ENCODE results near the gene SLC29A3.

DNA sequence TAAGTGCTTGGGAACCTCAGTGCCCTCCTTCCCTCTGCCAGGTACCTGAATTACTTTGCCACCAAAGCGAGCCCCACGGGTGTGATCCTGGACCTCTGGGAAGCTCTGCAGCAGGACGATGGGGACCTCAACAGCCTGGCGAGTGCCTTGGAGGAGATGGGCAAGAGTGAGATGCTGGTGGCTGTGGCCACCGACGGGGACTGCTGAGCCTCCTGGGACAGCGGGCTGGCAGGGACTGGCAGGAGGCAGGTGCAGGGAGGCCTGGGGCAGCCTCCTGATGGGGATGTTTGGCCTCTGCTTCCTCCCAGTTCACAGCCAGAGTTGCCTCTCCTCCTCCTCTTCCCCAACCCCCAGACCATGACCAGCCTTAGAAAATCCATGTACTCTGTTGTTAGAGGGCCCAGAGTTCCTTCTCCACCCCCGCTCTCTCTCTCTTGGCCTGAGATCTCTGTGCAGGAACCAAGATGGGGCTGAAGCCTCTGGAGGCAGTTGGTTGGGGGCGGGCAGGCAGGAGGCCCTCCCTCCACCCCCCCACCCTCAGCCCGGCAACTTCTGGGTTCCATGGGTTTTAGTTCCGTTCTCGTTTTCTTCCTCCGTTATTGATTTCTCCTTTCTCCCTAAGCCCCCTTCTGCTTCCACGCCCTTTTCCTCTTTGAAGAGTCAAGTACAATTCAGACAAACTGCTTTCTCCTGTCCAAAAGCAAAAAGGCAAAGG, 19.8 kb upstream of the SLC29A3 start:
- TF ChIP-seq, protein P1, sequence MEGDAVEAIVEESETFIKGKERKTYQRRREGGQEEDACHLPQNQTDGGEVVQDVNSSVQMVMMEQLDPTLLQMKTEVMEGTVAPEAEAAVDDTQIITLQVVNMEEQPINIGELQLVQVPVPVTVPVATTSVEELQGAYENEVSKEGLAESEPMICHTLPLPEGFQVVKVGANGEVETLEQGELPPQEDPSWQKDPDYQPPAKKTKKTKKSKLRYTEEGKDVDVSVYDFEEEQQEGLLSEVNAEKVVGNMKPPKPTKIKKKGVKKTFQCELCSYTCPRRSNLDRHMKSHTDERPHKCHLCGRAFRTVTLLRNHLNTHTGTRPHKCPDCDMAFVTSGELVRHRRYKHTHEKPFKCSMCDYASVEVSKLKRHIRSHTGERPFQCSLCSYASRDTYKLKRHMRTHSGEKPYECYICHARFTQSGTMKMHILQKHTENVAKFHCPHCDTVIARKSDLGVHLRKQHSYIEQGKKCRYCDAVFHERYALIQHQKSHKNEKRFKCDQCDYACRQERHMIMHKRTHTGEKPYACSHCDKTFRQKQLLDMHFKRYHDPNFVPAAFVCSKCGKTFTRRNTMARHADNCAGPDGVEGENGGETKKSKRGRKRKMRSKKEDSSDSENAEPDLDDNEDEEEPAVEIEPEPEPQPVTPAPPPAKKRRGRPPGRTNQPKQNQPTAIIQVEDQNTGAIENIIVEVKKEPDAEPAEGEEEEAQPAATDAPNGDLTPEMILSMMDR (conservative IDR thresholded peaks at IDR 0.05; ENCODE audit: low read depth in 2 of 2) = no peak
- TF ChIP-seq REST (IDR thresholded peaks at IDR 0.05; ENCODE audit: unreplicated experiment) = no peak
- no peak for TF ChIP-seq CREB1 (CRISPR knock-in tag; IDR thresholded peaks at IDR 0.05; ENCODE audit: low read depth)
- TF ChIP-seq POLR2AphosphoS5 (IDR thresholded peaks at IDR 0.05; ENCODE audit: low read depth) = no peak
- no peak for TF ChIP-seq EZH2 (IDR thresholded peaks at IDR 0.05; ENCODE audit: low read depth, unreplicated experiment)
- TF ChIP-seq, protein P2, sequence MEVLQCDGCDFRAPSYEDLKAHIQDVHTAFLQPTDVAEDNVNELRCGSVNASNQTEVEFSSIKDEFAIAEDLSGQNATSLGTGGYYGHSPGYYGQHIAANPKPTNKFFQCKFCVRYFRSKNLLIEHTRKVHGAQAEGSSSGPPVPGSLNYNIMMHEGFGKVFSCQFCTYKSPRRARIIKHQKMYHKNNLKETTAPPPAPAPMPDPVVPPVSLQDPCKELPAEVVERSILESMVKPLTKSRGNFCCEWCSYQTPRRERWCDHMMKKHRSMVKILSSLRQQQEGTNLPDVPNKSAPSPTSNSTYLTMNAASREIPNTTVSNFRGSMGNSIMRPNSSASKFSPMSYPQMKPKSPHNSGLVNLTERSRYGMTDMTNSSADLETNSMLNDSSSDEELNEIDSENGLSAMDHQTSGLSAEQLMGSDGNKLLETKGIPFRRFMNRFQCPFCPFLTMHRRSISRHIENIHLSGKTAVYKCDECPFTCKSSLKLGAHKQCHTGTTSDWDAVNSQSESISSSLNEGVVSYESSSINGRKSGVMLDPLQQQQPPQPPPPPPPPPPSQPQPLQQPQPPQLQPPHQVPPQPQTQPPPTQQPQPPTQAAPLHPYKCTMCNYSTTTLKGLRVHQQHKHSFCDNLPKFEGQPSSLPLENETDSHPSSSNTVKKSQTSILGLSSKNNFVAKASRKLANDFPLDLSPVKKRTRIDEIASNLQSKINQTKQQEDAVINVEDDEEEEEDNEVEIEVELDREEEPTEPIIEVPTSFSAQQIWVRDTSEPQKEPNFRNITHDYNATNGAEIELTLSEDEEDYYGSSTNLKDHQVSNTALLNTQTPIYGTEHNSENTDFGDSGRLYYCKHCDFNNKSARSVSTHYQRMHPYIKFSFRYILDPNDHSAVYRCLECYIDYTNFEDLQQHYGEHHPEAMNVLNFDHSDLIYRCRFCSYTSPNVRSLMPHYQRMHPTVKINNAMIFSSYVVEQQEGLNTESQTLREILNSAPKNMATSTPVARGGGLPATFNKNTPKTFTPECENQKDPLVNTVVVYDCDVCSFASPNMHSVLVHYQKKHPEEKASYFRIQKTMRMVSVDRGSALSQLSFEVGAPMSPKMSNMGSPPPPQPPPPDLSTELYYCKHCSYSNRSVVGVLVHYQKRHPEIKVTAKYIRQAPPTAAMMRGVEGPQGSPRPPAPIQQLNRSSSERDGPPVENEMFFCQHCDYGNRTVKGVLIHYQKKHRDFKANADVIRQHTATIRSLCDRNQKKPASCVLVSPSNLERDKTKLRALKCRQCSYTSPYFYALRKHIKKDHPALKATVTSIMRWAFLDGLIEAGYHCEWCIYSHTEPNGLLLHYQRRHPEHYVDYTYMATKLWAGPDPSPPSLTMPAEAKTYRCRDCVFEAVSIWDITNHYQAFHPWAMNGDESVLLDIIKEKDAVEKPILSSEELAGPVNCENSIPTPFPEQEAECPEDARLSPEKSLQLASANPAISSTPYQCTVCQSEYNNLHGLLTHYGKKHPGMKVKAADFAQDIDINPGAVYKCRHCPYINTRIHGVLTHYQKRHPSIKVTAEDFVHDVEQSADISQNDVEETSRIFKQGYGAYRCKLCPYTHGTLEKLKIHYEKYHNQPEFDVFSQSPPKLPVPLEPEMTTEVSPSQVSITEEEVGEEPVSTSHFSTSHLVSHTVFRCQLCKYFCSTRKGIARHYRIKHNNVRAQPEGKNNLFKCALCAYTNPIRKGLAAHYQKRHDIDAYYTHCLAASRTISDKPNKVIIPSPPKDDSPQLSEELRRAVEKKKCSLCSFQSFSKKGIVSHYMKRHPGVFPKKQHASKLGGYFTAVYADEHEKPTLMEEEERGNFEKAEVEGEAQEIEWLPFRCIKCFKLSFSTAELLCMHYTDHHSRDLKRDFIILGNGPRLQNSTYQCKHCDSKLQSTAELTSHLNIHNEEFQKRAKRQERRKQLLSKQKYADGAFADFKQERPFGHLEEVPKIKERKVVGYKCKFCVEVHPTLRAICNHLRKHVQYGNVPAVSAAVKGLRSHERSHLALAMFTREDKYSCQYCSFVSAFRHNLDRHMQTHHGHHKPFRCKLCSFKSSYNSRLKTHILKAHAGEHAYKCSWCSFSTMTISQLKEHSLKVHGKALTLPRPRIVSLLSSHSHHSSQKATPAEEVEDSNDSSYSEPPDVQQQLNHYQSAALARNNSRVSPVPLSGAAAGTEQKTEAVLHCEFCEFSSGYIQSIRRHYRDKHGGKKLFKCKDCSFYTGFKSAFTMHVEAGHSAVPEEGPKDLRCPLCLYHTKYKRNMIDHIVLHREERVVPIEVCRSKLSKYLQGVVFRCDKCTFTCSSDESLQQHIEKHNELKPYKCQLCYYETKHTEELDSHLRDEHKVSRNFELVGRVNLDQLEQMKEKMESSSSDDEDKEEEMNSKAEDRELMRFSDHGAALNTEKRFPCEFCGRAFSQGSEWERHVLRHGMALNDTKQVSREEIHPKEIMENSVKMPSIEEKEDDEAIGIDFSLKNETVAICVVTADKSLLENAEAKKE (CRISPR knock-in tag; IDR thresholded peaks at IDR 0.05) = no peak
- TF ChIP-seq NANOG (IDR thresholded peaks at IDR 0.05; ENCODE audit: borderline replicate concordance) = no peak
- TF ChIP-seq EZH2phosphoT487 (IDR thresholded peaks at IDR 0.05; ENCODE audit: unreplicated experiment) = no peak
- no peak for TF ChIP-seq STAT1 (IDR thresholded peaks at IDR 0.05; ENCODE audit: unreplicated experiment)
- TF ChIP-seq JUNB (IDR thresholded peaks at IDR 0.05; ENCODE audit: unreplicated experiment) = no peak
- TF ChIP-seq ETS1 (IDR thresholded peaks at IDR 0.05) = no peak
- TF ChIP-seq ZNF114 (CRISPR knock-in tag; IDR thresholded peaks at IDR 0.05) = no peak

Measured in GM23338 (cell line).